PC-9 (cell line): ENCODE measurements around the gene NLRP1. TPM values are rescaled to one million over a fixed set of nuclear protein-coding genes. Genes with fewer than 3 reads are reported as not detected.
A peak's percentile ranks its signal among the peaks of the same experiment; 100 is the strongest.

Source experiments
- BruUV-seq: library from RNA; stranded (reverse); fragments of 400-500 nt; replicated peaks from 2 replicates; lab custom pipeline; 2021; lab: Mats Ljungman, UMichigan
- CTCF ChIA-PET: fragments of 300-600 bp; sonication (Branson Sonifier 250); formaldehyde crosslinking; loops from one replicate; lab custom pipeline; 2022; ENCODE audit warnings: antibody characterized with exemption; lab: Charles Lee
- POLR2A ChIA-PET: fragments of 300-600 bp; sonication (Branson Sonifier 250); formaldehyde crosslinking; loops from one replicate; lab custom pipeline; 2022; ENCODE audit warnings: antibody characterized with exemption; ENCODE audit not compliant: unreplicated experiment; lab: Charles Lee
- DNase-seq, 2 experiments: peaks; one replicate each; pipeline versions ENCODE4 v3.0.0 to v3.0.0-alpha.2; 2015 to 2022; ENCODE audit warnings: mixed read lengths in 1 of 2
- H2AFZ ChIP-seq: fragments of 200-600 bp; sonication (generic); 2 replicates; pipeline ENCODE4 v1.8.1; 2017; ENCODE audit warnings: antibody characterized with exemption
- H3F3A ChIP-seq: fragments of 200-600 bp; sonication (generic); 2 replicates; pipeline ENCODE4 v1.8.1; 2017; ENCODE audit warnings: antibody characterized with exemption, mild to moderate bottlenecking, low read depth; ENCODE audit not compliant: insufficient read depth
- H3K27ac ChIP-seq: fragments of 200-600 bp; sonication (generic); 2 replicates; pipeline ENCODE4 v1.6.1; 2016; ENCODE audit warnings: mixed run types
- H3K27me3 ChIP-seq: fragments of 200-600 bp; sonication (generic); 2 replicates; pipeline ENCODE4 v1.6.1; 2016; ENCODE audit warnings: low read depth, mixed run types; ENCODE audit not compliant: insufficient read depth
- H3K36me3 ChIP-seq: fragments of 200-600 bp; sonication (generic); 2 replicates; pipeline ENCODE4 v1.6.1; 2016; ENCODE audit warnings: low read depth, mixed run types
- H3K4me1 ChIP-seq: fragments of 200-600 bp; sonication (generic); replicated peaks from 2 replicates; pipeline ENCODE4 v1.6.1; 2016; ENCODE audit warnings: mixed run types; ENCODE audit not compliant: insufficient read depth
- H3K4me2 ChIP-seq: fragments of 200-600 bp; sonication (generic); 2 replicates; pipeline ENCODE4 v1.6.1; 2017; ENCODE audit warnings: mixed run types
- H3K4me3 ChIP-seq: fragments of 200-600 bp; sonication (generic); 2 replicates; pipeline ENCODE4 v1.6.1; 2016; ENCODE audit warnings: mixed run types
- H3K79me2 ChIP-seq: fragments of 200-600 bp; sonication (generic); 2 replicates; pipeline ENCODE4 v1.6.1; 2017; ENCODE audit warnings: low read depth, mixed run types
- H3K9me2 ChIP-seq: fragments of 200-600 bp; sonication (generic); 2 replicates; pipeline ENCODE4 v1.8.1; 2017; ENCODE audit warnings: mild to moderate bottlenecking; ENCODE audit not compliant: insufficient read depth
- H3K9me3 ChIP-seq: fragments of 200-600 bp; sonication (generic); 2 replicates; pipeline ENCODE4 v1.8.1; 2016; ENCODE audit warnings: low read depth; ENCODE audit not compliant: insufficient read depth
- H4K20me1 ChIP-seq: fragments of 200-600 bp; sonication (generic); 2 replicates; pipeline ENCODE4 v1.8.1; 2017; ENCODE audit not compliant: insufficient read depth
- EZH2 ChIP-seq: fragments of 200-600 bp; sonication (generic); IDR thresholded peaks from 2 replicates; pipeline ENCODE4 v1.8.0; 2017; ENCODE audit warnings: antibody characterized with exemption, low read depth
- intact Hi-C: fragments of 100-400 bp; cut with micrococcal nuclease; formaldehyde crosslinking; loops from one replicate; pipeline ENCODE4 v1.10.0; 2022; ENCODE audit not compliant: unreplicated experiment
- total RNA-seq: library from RNA; stranded (reverse); gene quantifications from 2 replicates; pipeline ENCODE4 v1.2.3, GENCODE V29; 2021
- TF ChIP-seq, protein P1 (sequence below): fragments of 200-600 bp; sonication (generic); conservative IDR thresholded peaks from 2 replicates; pipeline ENCODE4 v1.6.1; 2017; ENCODE audit warnings: mixed run types, antibody characterized with exemption, mild to moderate bottlenecking, moderate library complexity

The NLRP1 gene
- total RNA-seq, 1 experiment from 2014 or later: 0.63 TPM

DNA sequence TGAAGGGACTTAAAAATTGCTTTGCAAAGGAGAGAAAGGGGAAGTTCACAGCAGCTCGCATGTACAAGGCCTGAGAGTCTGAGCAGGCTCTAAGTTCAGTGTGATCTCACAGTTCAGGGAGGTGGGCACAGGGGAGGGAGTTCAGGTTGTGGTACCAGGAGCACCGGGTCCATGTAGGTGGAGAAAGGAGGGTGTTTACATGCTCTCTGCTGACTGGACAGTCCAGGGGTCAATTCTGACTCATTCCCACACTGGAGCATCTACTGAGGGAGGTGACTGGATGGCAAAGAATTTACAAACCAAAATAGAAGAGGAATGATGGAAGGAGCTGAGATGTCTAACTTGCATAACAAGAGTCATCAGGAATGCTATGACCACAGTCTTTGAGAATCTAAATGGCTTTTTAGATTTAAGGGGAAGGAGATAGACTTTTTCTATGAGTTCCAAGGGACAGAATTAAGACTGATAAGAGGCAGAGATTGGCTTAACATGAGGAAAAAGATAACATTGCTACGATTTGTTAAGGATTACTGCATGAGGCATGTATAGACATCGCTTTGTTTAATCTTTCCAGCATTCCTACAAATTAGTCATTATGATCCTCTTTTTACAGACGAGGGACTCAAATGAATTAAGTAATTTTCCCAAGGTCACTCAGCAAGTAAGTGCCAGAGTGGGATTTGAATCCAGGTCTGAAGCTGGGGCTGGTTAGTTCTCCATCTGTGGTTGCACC lies 68.1 kb downstream of the NLRP1 start:
- Histone ChIP-seq H3K4me3 (no peak overlapping the region), H3K9me2 (no peaks in the 10 kb centered on the region), H3K4me1 (peaks cover 16% of the 10 kb centered on the region), H3K4me2 (peak overlapping the region; percentile 35; the same call in 1 of the 2 replicates), H2AFZ (no peak overlapping the region), H4K20me1 (no peaks in the 10 kb centered on the region), H3K27ac (peak overlapping the region; percentile 18), H3K36me3 (no peaks in the 10 kb centered on the region), H3F3A (peaks cover 21% of the 10 kb centered on the region), H3K79me2 (no peaks in the 10 kb centered on the region), H3K9me3 (no peaks in the 10 kb centered on the region), H3K27me3 (no peaks in the 10 kb centered on the region)
- BruUV-seq: no TSS peak
- peak; percentile 64 to 88 for DNase-seq
- ChIA-PET CTCF (interaction anchor here (0.6 kb wide), 1 partner anchor 1129 kb away, joined by 3 read pairs; no protein-coding TSS in a partner anchor), POLR2A (interaction anchor here (0.6 kb wide), 1 partner anchor 30 kb away, joined by 5 read pairs; the partner anchor contains the start of genes DERL2 and MIS12)
- TF ChIP-seq, protein P1, sequence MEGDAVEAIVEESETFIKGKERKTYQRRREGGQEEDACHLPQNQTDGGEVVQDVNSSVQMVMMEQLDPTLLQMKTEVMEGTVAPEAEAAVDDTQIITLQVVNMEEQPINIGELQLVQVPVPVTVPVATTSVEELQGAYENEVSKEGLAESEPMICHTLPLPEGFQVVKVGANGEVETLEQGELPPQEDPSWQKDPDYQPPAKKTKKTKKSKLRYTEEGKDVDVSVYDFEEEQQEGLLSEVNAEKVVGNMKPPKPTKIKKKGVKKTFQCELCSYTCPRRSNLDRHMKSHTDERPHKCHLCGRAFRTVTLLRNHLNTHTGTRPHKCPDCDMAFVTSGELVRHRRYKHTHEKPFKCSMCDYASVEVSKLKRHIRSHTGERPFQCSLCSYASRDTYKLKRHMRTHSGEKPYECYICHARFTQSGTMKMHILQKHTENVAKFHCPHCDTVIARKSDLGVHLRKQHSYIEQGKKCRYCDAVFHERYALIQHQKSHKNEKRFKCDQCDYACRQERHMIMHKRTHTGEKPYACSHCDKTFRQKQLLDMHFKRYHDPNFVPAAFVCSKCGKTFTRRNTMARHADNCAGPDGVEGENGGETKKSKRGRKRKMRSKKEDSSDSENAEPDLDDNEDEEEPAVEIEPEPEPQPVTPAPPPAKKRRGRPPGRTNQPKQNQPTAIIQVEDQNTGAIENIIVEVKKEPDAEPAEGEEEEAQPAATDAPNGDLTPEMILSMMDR: no peak
- TF ChIP-seq EZH2: no peak
- intact Hi-C loops: no loop called here

DNA sequence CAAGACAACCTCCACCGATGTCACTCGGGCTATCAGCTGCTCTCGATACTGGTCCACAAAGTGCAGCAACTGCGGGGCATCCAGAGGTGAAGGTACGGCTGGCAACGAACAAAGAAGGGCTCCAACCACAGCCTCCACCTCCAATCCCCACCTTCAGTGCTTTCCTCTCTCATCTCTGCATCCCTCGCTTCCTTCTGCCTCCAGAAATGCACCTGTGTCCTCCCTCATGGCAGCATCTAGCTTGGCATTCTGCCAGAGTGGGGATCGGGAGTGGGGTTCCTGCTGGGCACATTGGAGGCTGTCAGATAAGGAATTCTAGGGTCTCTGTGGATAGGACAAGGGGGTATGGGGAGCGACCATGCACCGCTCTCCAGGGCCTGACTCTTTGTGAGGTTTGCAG lies 69.3 kb downstream of the NLRP1 start:
- Histone ChIP-seq H3K9me3 (no peaks in the 10 kb centered on the region), H3K9me2 (no peaks in the 10 kb centered on the region), H3K79me2 (no peaks in the 10 kb centered on the region), H3K4me2 (no peak overlapping the region), H3K36me3 (no peaks in the 10 kb centered on the region), H3K27me3 (no peaks in the 10 kb centered on the region), H3K4me3 (no peak overlapping the region), H4K20me1 (no peaks in the 10 kb centered on the region), H3F3A (peaks cover 21% of the 10 kb centered on the region), H3K27ac (no peak overlapping the region), H3K4me1 (peaks cover 16% of the 10 kb centered on the region), H2AFZ (no peak overlapping the region)
- no peak for DNase-seq
- intact Hi-C loops: no loop called here
- TF ChIP-seq, protein P1: no peak
- no peak for TF ChIP-seq EZH2
- no TSS peak for BruUV-seq
- ChIA-PET POLR2A (no interaction called here), CTCF (no interaction called here)

DNA sequence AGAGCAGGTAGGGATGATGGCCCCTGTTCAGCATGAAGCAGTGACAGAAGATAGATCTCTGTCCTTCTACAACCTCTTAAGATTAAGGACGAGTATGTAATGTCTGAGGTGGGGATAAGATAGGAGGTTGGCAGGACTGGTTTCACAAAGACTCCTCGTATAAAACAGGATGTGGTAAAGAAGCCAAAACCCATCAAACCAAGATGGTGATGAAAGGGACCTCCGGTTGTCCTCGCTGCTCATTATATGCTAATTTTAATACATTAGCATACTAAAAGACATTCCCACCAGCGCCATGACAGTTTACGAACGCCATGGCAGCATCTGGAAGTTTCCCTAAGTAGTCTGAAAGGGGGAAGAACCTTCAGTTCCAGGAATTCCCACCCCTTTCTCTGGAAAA lies 70.7 kb downstream of the NLRP1 start:
- no TSS peak for BruUV-seq
- Histone ChIP-seq H3K9me2 (no peaks in the 10 kb centered on the region), H3K36me3 (no peaks in the 10 kb centered on the region), H3K9me3 (no peaks in the 10 kb centered on the region), H3K27ac (no peak overlapping the region), H3K27me3 (no peaks in the 10 kb centered on the region), H3K4me3 (no peak overlapping the region), H3K79me2 (no peaks in the 10 kb centered on the region), H3F3A (peaks cover 21% of the 10 kb centered on the region), H4K20me1 (no peaks in the 10 kb centered on the region), H3K4me1 (peaks cover 16% of the 10 kb centered on the region), H2AFZ (no peak overlapping the region), H3K4me2 (no peak overlapping the region)
- ChIA-PET CTCF (no interaction called here), POLR2A (no interaction called here)
- intact Hi-C loops: no loop called here
- no peak for TF ChIP-seq EZH2
- TF ChIP-seq, protein P1: no peak
- no peak for DNase-seq
